ENCODE measurements around the gene ARL15.

DNA sequence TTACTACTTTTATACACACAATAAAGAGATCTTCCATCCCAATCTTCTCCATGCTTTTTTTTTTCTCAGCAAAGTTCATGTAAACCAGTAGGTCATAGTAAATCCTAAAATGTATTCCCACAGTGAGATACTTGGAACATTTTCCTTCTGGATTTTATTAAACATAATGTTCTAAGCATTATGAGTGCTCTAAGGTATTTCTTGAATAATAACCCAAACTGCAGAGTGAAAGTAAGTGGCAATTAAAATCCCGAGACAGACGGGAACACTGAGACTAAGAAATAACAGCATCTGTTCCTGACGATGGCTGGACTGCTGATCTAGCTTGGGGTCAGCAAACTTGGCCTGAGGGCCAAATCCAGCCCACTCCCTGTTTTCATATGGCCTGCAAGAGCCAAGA is 359.8 kb downstream of the ARL15 start:
- TF ChIP-seq CTCF (conservative IDR thresholded peaks at IDR 0.05; ENCODE audit: low read depth, low read length) (no peak), EZH2 (IDR thresholded peaks at IDR 0.05; ENCODE audit: borderline replicate concordance, low read depth, low read length, poor library complexity, severe bottlenecking) (no peak)
